ENCODE results near the gene ARHGEF25. TPM values are rescaled to one million over a fixed set of nuclear protein-coding genes. Genes with fewer than 3 reads are reported as not detected.

The ARHGEF25 gene
- total and polyA plus RNA-seq, 12 donors, result 5.0 to 49.2 (median 9.0) TPM

GRCh38 chr12:57583008-57583831 is 28.0 kb upstream of the ARHGEF25 start:
- H3K27ac ChIP-seq, result no peak overlapping the region
- no peaks in the 10 kb centered on the region for H3K4me1 ChIP-seq
- intact Hi-C loops (cut with DNase I), result loop anchor here (1.0 to 2.0 kb wide), 5 partner anchors 38 to 50 kb away; partner anchors contain the start of gene B4GALNT1 (in 2 of the 10)
- peak in 1 of 2 donors; percentile 80 for DNase-seq
- TF ChIP-seq, protein P1, sequence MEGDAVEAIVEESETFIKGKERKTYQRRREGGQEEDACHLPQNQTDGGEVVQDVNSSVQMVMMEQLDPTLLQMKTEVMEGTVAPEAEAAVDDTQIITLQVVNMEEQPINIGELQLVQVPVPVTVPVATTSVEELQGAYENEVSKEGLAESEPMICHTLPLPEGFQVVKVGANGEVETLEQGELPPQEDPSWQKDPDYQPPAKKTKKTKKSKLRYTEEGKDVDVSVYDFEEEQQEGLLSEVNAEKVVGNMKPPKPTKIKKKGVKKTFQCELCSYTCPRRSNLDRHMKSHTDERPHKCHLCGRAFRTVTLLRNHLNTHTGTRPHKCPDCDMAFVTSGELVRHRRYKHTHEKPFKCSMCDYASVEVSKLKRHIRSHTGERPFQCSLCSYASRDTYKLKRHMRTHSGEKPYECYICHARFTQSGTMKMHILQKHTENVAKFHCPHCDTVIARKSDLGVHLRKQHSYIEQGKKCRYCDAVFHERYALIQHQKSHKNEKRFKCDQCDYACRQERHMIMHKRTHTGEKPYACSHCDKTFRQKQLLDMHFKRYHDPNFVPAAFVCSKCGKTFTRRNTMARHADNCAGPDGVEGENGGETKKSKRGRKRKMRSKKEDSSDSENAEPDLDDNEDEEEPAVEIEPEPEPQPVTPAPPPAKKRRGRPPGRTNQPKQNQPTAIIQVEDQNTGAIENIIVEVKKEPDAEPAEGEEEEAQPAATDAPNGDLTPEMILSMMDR (IDR thresholded peaks at IDR 0.05), result peak; percentile 91 to 98 (median 95)
- no peaks in the 10 kb centered on the region for H3K36me3 ChIP-seq
- H3K9me3 ChIP-seq, result no peaks in the 10 kb centered on the region
- 45 to 46% methylated on average over 13 of the region's 13 CpGs for WGBS, 2 donors
- no peak overlapping the region for H3K4me3 ChIP-seq
- peak; percentile 90 to 98 (median 95) for ATAC-seq
- peaks cover 0 to 29% (median 7%) of the 10 kb centered on the region in 7 donors for H3K27me3 ChIP-seq

DNA sequence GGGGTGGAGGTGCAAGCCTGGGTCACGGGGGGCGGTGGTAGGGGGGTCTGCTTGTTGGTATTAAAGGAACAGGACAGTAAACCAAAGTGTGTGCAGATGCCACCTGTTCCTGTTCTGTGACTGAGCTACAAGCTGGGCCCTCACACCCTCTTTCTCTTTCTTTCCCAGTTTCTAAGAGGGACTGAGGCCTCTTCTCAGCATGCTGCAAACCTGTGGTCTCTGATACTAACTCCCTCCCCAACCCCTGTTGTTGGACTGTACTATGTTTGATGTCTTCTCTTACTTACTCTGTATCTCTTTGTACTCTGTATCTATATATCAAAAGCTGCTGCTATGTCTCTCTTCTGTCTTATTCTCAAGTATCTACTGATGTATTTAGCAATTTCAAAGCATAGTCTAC is 27.2 kb upstream of the ARHGEF25 start:
- ATAC-seq (no peak), DNase-seq (no peak)
- Histone ChIP-seq H3K27ac (no peak overlapping the region), H3K9me3 (no peaks in the 10 kb centered on the region), H3K27me3 (peaks cover 0 to 29% (median 10%) of the 10 kb centered on the region in 7 donors), H3K4me3 (no peak overlapping the region), H3K36me3 (no peaks in the 10 kb centered on the region), H3K4me1 (no peaks in the 10 kb centered on the region)
- TF ChIP-seq, protein P1 (IDR thresholded peaks at IDR 0.05), result no peak
- 87 to 100% methylated on average over 2 of the region's 2 CpGs for WGBS, 2 donors
- intact Hi-C loops (cut with DNase I), result no loop called here

DNA sequence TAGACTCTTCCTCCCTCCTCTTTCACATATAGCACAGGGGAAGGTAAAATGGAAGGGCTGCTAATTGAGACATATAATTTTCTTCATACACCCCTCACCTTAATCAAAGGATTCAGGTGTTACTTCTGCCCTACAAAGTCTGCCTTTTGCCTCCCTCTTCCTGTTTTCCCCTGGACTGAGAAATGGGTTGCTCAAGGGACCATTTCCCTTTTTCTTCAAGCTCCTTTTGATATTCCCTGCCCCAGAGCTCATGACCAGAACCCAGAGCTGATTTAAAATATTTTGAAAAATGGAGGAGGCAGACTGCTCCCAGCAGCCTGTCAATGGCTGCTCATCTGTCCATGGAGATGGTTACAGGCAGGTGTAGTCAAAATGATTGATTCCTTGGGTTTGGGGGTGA is 26.5 kb upstream of the ARHGEF25 start:
- H3K4me3 ChIP-seq, result no peak overlapping the region
- no peak for DNase-seq
- H3K9me3 ChIP-seq, result no peaks in the 10 kb centered on the region
- H3K27me3 ChIP-seq, result peaks cover 0 to 29% (median 10%) of the 10 kb centered on the region in 7 donors
- H3K4me1 ChIP-seq, result no peaks in the 10 kb centered on the region
- H3K27ac ChIP-seq, result no peak overlapping the region
- TF ChIP-seq, protein P1 (IDR thresholded peaks at IDR 0.05), result no peak
- ATAC-seq, result no peak
- intact Hi-C loops (cut with DNase I), result no loop called here
- no peaks in the 10 kb centered on the region for H3K36me3 ChIP-seq

GRCh38 chr12:57585156-57585555 is 26.1 kb upstream of the ARHGEF25 start:
- ATAC-seq, result no peak
- intact Hi-C loops (cut with DNase I), result no loop called here
- DNase-seq, result no peak

More at GRCh38 chr12:57585156-57585555, 26.1 kb upstream of the ARHGEF25 start:
- WGBS, 2 donors, result 84% methylated on average over 2 of the region's 2 CpGs
- Histone ChIP-seq H3K4me1 (peaks cover 0 to under 1% (median 0%) of the 10 kb centered on the region in 9 donors), H3K9me3 (no peaks in the 10 kb centered on the region), H3K27ac (no peak overlapping the region), H3K4me3 (no peak overlapping the region), H3K36me3 (no peaks in the 10 kb centered on the region), H3K27me3 (peaks cover 0 to 29% (median 10%) of the 10 kb centered on the region in 7 donors)
- TF ChIP-seq, protein P1 (IDR thresholded peaks at IDR 0.05), result no peak

Measured in heart right ventricle (tissue), 16 donors.